ENCODE results near the gene AMIGO1. TPM values are rescaled to one million over a fixed set of nuclear protein-coding genes. Genes with fewer than 3 reads are reported as not detected.

Gene AMIGO1
- total and polyA plus RNA-seq, 10 of the 15 experiments (the other 5 are each of a cell fraction or from before 2014, with no cell fraction given): 0.02 to 0.28 (median 0.08) TPM; not detected in 1

GRCh38 chr1:109474697-109475096 lies 34.8 kb downstream of the AMIGO1 start:
- RAD21 ChIA-PET (ENCODE audit: unreplicated experiment): no interaction called here
- CTCF ChIA-PET: interaction anchor here (0.6 kb wide), 1 partner anchor 20 kb away, joined by 3 read pairs; no protein-coding TSS in a partner anchor

More at GRCh38 chr1:109474697-109475096, 34.8 kb downstream of the AMIGO1 start:
- H3K27ac ChIP-seq (ENCODE audit: control insufficient read depth, insufficient read depth): no peak overlapping the region
- FAIRE-seq (no peak), DNase-seq (ENCODE audit: low read depth, low spot score) (no peak), ATAC-seq (no peak)
- SMC1A ChIA-PET (ENCODE audit: uncharacterized antibody, unreplicated experiment): no interaction called here
- no peak for TF ChIP-seq BCLAF1 (IDR thresholded peaks at IDR 0.05)
- no peak for TF ChIP-seq USF1 (IDR thresholded peaks at IDR 0.05; ENCODE audit: borderline replicate concordance, extremely low read length, insufficient read depth, low read depth, low read length)
- TF ChIP-seq SIX5 (IDR thresholded peaks at IDR 0.05; ENCODE audit: low read depth, low read length, severe bottlenecking): no peak
- no peak for TF ChIP-seq ATF7 (IDR thresholded peaks at IDR 0.05; ENCODE audit: low read depth)
- no peak for TF ChIP-seq MEF2B (IDR thresholded peaks at IDR 0.05; ENCODE audit: partially characterized antibody, poor library complexity, severe bottlenecking)
- TF ChIP-seq HDAC6 (IDR thresholded peaks at IDR 0.05; ENCODE audit: unreplicated experiment): no peak
- no peak for TF ChIP-seq JUND (IDR thresholded peaks at IDR 0.05; ENCODE audit: low read depth, low read length)
- TF ChIP-seq RFX5 (IDR thresholded peaks at IDR 0.05; ENCODE audit: low read depth, low read length): no peak
- TF ChIP-seq CEBPZ (IDR thresholded peaks at IDR 0.05; ENCODE audit: low read depth, low read length): no peak
- H3K9me3 ChIP-seq (replicated peaks; ENCODE audit: control insufficient read depth, insufficient read depth, low read length): no peaks in the 10 kb centered on the region
- no peaks in the 10 kb centered on the region for H3K36me3 ChIP-seq (ENCODE audit: control insufficient read depth in 2 of 2, insufficient read depth in 2 of 2, low read length in 1 of 2)
- H3K4me3 ChIP-seq: no peak overlapping the region
- H3K4me1 ChIP-seq (ENCODE audit: control insufficient read depth, insufficient read depth, low read length): no peaks in the 10 kb centered on the region; the same call in 1 of the 2 replicates
- no peaks in the 10 kb centered on the region for H4K20me1 ChIP-seq (ENCODE audit: control insufficient read depth, insufficient read depth)
- intact Hi-C loops (cut with micrococcal nuclease; ENCODE audit: unreplicated experiment) (no loop called here), in situ Hi-C loops (cut with MboI) (no loop called here)
- WGBS (ENCODE audit: insufficient coverage, insufficient replicate concordance, low lambda C conversion rate, missing lambda C conversion rate): 0% methylated on average over 1 of the region's 1 CpG
- no peak overlapping the region for H3K9ac ChIP-seq (ENCODE audit: control insufficient read depth, insufficient read depth, low read length)
- peaks cover 0 to 4% of the 10 kb centered on the region in 2 experiments; a peak in 3 of 4 replicates for H3K27me3 ChIP-seq (replicated peaks in 1 of 2; ENCODE audit: control insufficient read depth in 2 of 2, insufficient read depth in 2 of 2, low read length in 1 of 2)
- BruUV-seq (replicated peaks): no TSS peak
- H3K4me2 ChIP-seq (ENCODE audit: control insufficient read depth, insufficient read depth): no peak overlapping the region
- POLR2A ChIA-PET: no interaction called here
- no peak overlapping the region for H2AFZ ChIP-seq (ENCODE audit: control insufficient read depth, low read depth, low read length)
- H3K79me2 ChIP-seq (ENCODE audit: control insufficient read depth, insufficient read depth, low read length): no peaks in the 10 kb centered on the region
